ENCODE results near the gene FOXO3. TPM values are rescaled to one million over a fixed set of nuclear protein-coding genes. Genes with fewer than 3 reads are reported as not detected.

The FOXO3 gene
- total and polyA plus RNA-seq, 9 donors: 33.4 to 94.8 (median 70.0) TPM

DNA sequence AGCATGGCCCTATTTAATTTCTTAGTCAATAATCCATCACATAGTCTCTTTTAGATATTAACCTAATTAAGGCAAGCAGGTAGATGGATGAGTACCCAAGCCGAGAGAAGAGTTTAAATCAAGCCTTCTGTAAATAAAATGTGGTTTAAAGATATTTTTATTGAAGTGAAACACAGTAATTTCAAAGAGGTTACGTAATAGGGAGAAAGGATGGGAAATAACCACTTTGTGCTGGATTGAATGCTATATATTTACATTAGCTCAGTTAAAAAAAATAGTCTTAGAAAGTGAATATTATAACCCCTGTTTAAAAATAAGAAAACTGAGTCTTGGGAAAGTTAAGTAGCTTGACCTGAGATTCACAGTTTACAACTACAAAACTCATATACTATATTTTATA lies 37.0 kb upstream of the FOXO3 start:
- 91 to 95% (median 94%) methylated on average over 2 of the region's 2 CpGs for WGBS, 3 donors

DNA sequence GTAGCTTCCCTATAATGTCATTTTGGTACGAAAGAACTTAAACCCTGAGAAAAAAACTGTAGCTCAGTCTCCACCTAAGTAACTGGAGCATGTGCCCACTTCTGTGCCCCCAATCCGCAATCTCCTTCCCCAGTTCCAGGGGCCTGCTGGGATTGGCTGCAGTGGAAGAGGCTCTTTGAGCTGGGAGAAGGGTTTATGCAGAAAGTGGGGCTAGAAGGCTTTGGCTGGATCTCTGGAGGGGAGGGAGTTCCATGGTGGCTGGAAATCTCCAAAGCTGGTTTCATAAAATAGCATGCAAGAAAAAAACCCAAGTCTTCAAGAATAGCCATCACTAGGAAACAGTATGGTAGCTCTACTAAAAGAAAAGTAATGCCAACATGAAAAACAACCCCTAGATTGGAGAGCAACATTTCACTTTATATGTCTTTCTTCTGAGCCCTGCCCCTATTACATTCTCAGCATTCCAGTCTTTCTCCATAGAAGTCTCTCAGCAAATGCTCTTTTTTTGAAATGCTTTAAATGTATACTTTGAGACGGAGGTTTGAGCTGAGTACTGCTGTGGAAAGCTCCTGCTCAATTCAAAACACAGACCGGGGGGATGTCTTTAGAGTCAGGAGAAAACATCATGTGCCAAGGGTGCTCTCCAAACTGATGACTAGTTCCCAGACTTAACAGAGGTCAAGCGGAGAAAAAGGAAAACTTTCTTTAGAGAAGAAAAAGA lies 36.0 kb upstream of the FOXO3 start:
- no peak for DNase-seq
- no peaks in the 10 kb centered on the region for H3K36me3 ChIP-seq
- WGBS, 3 donors: 63 to 66% (median 64%) methylated on average over 5 of the region's 5 CpGs

More for the DNA sequence above, 37.0 kb upstream of the FOXO3 start:
- TF ChIP-seq EP300 (IDR thresholded peaks at IDR 0.05) (no peak), POLR2A (IDR thresholded peaks at IDR 0.05) (no peak)
- TF ChIP-seq, protein P1, sequence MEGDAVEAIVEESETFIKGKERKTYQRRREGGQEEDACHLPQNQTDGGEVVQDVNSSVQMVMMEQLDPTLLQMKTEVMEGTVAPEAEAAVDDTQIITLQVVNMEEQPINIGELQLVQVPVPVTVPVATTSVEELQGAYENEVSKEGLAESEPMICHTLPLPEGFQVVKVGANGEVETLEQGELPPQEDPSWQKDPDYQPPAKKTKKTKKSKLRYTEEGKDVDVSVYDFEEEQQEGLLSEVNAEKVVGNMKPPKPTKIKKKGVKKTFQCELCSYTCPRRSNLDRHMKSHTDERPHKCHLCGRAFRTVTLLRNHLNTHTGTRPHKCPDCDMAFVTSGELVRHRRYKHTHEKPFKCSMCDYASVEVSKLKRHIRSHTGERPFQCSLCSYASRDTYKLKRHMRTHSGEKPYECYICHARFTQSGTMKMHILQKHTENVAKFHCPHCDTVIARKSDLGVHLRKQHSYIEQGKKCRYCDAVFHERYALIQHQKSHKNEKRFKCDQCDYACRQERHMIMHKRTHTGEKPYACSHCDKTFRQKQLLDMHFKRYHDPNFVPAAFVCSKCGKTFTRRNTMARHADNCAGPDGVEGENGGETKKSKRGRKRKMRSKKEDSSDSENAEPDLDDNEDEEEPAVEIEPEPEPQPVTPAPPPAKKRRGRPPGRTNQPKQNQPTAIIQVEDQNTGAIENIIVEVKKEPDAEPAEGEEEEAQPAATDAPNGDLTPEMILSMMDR (IDR thresholded peaks at IDR 0.05): no peak
- Histone ChIP-seq H3K27me3 (no peaks in the 10 kb centered on the region), H3K27ac (no peak overlapping the region), H3K9me3 (no peaks in the 10 kb centered on the region), H3K36me3 (no peaks in the 10 kb centered on the region), H3K4me1 (ENCODE audit: insufficient read depth) (no peaks in the 10 kb centered on the region), H3K4me3 (no peak overlapping the region)
- no peak for DNase-seq
- intact Hi-C loops (cut with DNase I): loop anchor here in 3 of 4 donors (2.0 to 10.0 kb wide), 3 partner anchors 411 to 539 kb away; no protein-coding TSS in a partner anchor

DNA sequence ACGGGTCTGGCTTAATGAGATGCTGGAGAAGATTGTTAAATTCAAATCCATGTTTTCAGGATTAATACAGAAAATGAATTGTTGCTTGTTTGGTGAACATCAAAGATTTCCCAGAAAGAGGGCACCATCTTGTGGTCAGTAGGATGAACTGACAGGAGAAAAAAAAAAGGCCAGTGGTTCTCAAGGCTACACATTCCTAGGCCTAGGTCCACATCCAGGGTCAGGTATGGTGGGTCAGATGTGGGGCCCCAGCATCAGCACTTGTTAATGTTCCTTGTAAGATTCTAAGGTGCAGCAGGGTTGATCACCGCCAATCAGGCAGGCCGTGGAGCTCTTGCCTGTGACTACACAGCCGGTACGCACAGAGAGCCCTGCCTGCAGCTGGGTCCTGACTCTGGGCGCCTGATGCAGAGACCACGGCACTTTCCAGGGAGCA lies 34.0 kb upstream of the FOXO3 start:
- no peaks in the 10 kb centered on the region for H3K4me1 ChIP-seq (ENCODE audit: insufficient read depth)
- no peak overlapping the region for H3K27ac ChIP-seq
- no peaks in the 10 kb centered on the region for H3K36me3 ChIP-seq
- no peaks in the 10 kb centered on the region for H3K27me3 ChIP-seq
- TF ChIP-seq, protein P1 (IDR thresholded peaks at IDR 0.05): peak; percentile 44 to 77 (median 57)
- no peak for TF ChIP-seq POLR2A (IDR thresholded peaks at IDR 0.05)
- WGBS, 3 donors: 63 to 70% (median 64%) methylated on average over 7 of the region's 7 CpGs
- intact Hi-C loops (cut with DNase I): loop anchor here in 3 of 4 donors (2.0 to 10.0 kb wide), 6 partner anchors 409 to 549 kb away; no protein-coding TSS in a partner anchor
- DNase-seq: no peak
- H3K4me3 ChIP-seq: no peak overlapping the region
- H3K9me3 ChIP-seq: no peaks in the 10 kb centered on the region

More for the DNA sequence above, 36.0 kb upstream of the FOXO3 start:
- intact Hi-C loops (cut with DNase I): loop anchor here in 3 of 4 donors (5.0 to 10.0 kb wide), 5 partner anchors 407 to 547 kb away; no protein-coding TSS in a partner anchor
- TF ChIP-seq POLR2A (IDR thresholded peaks at IDR 0.05): no peak
- Histone ChIP-seq H3K27ac (no peak overlapping the region), H3K9me3 (no peaks in the 10 kb centered on the region), H3K4me3 (no peak overlapping the region), H3K27me3 (no peaks in the 10 kb centered on the region), H3K4me1 (ENCODE audit: insufficient read depth) (no peaks in the 10 kb centered on the region)

DNA sequence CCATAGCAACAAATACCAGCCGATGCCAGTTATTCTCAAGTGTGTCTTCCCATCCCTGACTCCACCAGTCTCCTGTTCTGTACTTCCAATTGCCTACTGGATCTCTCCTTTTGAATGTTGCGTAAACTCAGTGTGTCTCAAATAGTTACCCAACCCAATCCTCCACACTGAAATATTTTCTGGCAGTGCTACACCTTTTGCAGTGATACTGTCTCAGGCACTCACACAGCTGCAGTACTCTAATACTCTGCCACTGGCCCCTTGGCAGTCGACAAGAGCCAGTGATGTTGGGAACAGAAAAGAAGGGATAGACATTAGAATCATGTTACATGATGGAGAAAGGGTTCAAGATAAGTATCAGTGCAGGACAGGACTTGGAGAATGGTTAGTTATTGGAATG lies 31.8 kb upstream of the FOXO3 start:
- no peak overlapping the region for H3K27ac ChIP-seq
- H3K4me3 ChIP-seq: no peak overlapping the region
- no peaks in the 10 kb centered on the region for H3K27me3 ChIP-seq
- H3K9me3 ChIP-seq: no peaks in the 10 kb centered on the region
- TF ChIP-seq, protein P1 (IDR thresholded peaks at IDR 0.05): no peak
- no peak for TF ChIP-seq POLR2A (IDR thresholded peaks at IDR 0.05)
- no peak for TF ChIP-seq EP300 (IDR thresholded peaks at IDR 0.05)
- H3K36me3 ChIP-seq: no peaks in the 10 kb centered on the region
- intact Hi-C loops (cut with DNase I): loop anchor here in 3 of 4 donors (5.0 to 10.0 kb wide), 5 partner anchors 412 to 552 kb away; no protein-coding TSS in a partner anchor
- no peaks in the 10 kb centered on the region for H3K4me1 ChIP-seq (ENCODE audit: insufficient read depth)
- 54 to 86% (median 56%) methylated on average over 3 of the region's 3 CpGs for WGBS, 3 donors
- no peak for DNase-seq

- Histone ChIP-seq H3K4me1 (ENCODE audit: insufficient read depth) (no peaks in the 10 kb centered on the region), H3K27ac (no peak overlapping the region), H3K9me3 (no peaks in the 10 kb centered on the region), H3K4me3 (no peak overlapping the region), H3K27me3 (no peaks in the 10 kb centered on the region), H3K36me3 (no peaks in the 10 kb centered on the region)
- DNase-seq: no peak
- TF ChIP-seq, protein P1 (IDR thresholded peaks at IDR 0.05): no peak
- TF ChIP-seq EP300 (IDR thresholded peaks at IDR 0.05): no peak
- TF ChIP-seq POLR2A (IDR thresholded peaks at IDR 0.05): no peak
- WGBS, 3 donors: 80 to 87% (median 82%) methylated on average over 1 of the region's 1 CpG
- intact Hi-C loops (cut with DNase I): no loop called here
Observed at GRCh38 chr6:108531332-108531731, 29.4 kb upstream of the FOXO3 start.
